ENCODE measurements around the gene GABARAPL1.

The GABARAPL1 gene

GRCh38 chr12:10247436-10248058, 34.9 kb downstream of the GABARAPL1 start:
- Histone ChIP-seq H3K9me2 (ENCODE audit: low read depth, low read length) (no peaks in the 10 kb centered on the region), H3K27ac (ENCODE audit: low read depth, low read length, poor library complexity, severe bottlenecking) (peak overlapping the region; percentile 99), H3F3A (ENCODE audit: insufficient read depth, low read length) (no peaks in the 10 kb centered on the region), H3K4me2 (ENCODE audit: low read length) (peak overlapping the region; percentile 53), H3K79me2 (ENCODE audit: insufficient read depth, low read length) (no peaks in the 10 kb centered on the region), H3K9ac (ENCODE audit: low read length) (peak overlapping the region; percentile 61), H4K20me1 (ENCODE audit: insufficient read depth, low read length) (no peaks in the 10 kb centered on the region), H2AFZ (ENCODE audit: low read length) (no peak overlapping the region), H3K36me3 (ENCODE audit: insufficient read depth, low read length) (no peaks in the 10 kb centered on the region), H3K27me3 (ENCODE audit: insufficient read depth, low read length) (no peaks in the 10 kb centered on the region), H3K9me3 (ENCODE audit: low read length) (no peaks in the 10 kb centered on the region), H3K4me1 (ENCODE audit: insufficient read depth, low read length, severe bottlenecking) (peaks cover 86% of the 10 kb centered on the region), H3K4me3 (ENCODE audit: low read depth, low read length, poor library complexity, severe bottlenecking) (no peak overlapping the region)
- no peak for TF ChIP-seq EZH2 (IDR thresholded peaks at IDR 0.05; ENCODE audit: borderline replicate concordance, low read length)
- TF ChIP-seq CTCF (IDR thresholded peaks at IDR 0.05; ENCODE audit: low read length) = no peak

- H3K27ac ChIP-seq (ENCODE audit: low read depth, low read length, poor library complexity, severe bottlenecking) = peak overlapping the region; percentile 99
- TF ChIP-seq EZH2 (IDR thresholded peaks at IDR 0.05; ENCODE audit: borderline replicate concordance, low read length) (no peak), CTCF (IDR thresholded peaks at IDR 0.05; ENCODE audit: low read length) (no peak)
- H3F3A ChIP-seq (ENCODE audit: insufficient read depth, low read length) = no peaks in the 10 kb centered on the region
- H2AFZ ChIP-seq (ENCODE audit: low read length) = no peak overlapping the region
- no peaks in the 10 kb centered on the region for H3K36me3 ChIP-seq (ENCODE audit: insufficient read depth, low read length)
- H3K27me3 ChIP-seq (ENCODE audit: insufficient read depth, low read length) = no peaks in the 10 kb centered on the region
- H3K4me1 ChIP-seq (ENCODE audit: insufficient read depth, low read length, severe bottlenecking) = peaks cover 72% of the 10 kb centered on the region
- H3K4me2 ChIP-seq (ENCODE audit: low read length) = peak overlapping the region; percentile 9; the same call in 1 of the 2 replicates
- no peak overlapping the region for H3K4me3 ChIP-seq (ENCODE audit: low read depth, low read length, poor library complexity, severe bottlenecking)
- no peaks in the 10 kb centered on the region for H3K9me2 ChIP-seq (ENCODE audit: low read depth, low read length)
- H4K20me1 ChIP-seq (ENCODE audit: insufficient read depth, low read length) = no peaks in the 10 kb centered on the region
- no peak overlapping the region for H3K9ac ChIP-seq (ENCODE audit: low read length)
- H3K79me2 ChIP-seq (ENCODE audit: insufficient read depth, low read length) = no peaks in the 10 kb centered on the region
- 0 out of 2 replicates have a peak, but pooled peaks cover 4% of the 10 kb centered on the region for H3K9me3 ChIP-seq (ENCODE audit: low read length)
These were observed 37.2 kb downstream of the GABARAPL1 start for GRCh38 chr12:10249690-10250455.

GRCh38 chr12:10251669-10252068, 39.0 kb downstream of the GABARAPL1 start:
- Histone ChIP-seq H2AFZ (ENCODE audit: low read length) (no peak overlapping the region), H3K27me3 (ENCODE audit: insufficient read depth, low read length) (no peaks in the 10 kb centered on the region), H3K9ac (ENCODE audit: low read length) (peak overlapping the region; percentile 12; the same call in 1 of the 2 replicates), H3K4me2 (ENCODE audit: low read length) (peak overlapping the region; percentile 11; the same call in 1 of the 2 replicates), H4K20me1 (ENCODE audit: insufficient read depth, low read length) (no peaks in the 10 kb centered on the region), H3K4me3 (ENCODE audit: low read depth, low read length, poor library complexity, severe bottlenecking) (no peak overlapping the region), H3K9me2 (ENCODE audit: low read depth, low read length) (no peaks in the 10 kb centered on the region), H3K36me3 (ENCODE audit: insufficient read depth, low read length) (no peaks in the 10 kb centered on the region), H3K79me2 (ENCODE audit: insufficient read depth, low read length) (no peaks in the 10 kb centered on the region), H3K9me3 (ENCODE audit: low read length) (0 out of 2 replicates have a peak, but pooled peaks cover 5% of the 10 kb centered on the region), H3K27ac (ENCODE audit: low read depth, low read length, poor library complexity, severe bottlenecking) (peak overlapping the region; percentile 99), H3F3A (ENCODE audit: insufficient read depth, low read length) (no peaks in the 10 kb centered on the region), H3K4me1 (ENCODE audit: insufficient read depth, low read length, severe bottlenecking) (peaks cover 54% of the 10 kb centered on the region)
- TF ChIP-seq EZH2 (IDR thresholded peaks at IDR 0.05; ENCODE audit: borderline replicate concordance, low read length) (no peak), CTCF (IDR thresholded peaks at IDR 0.05; ENCODE audit: low read length) (no peak)

Measured in OCI-LY1 (cell line).